Measurements from ENCODE around the gene SIRT3. TPM values are rescaled to one million over a fixed set of nuclear protein-coding genes. Genes with fewer than 3 reads are reported as not detected.
"Not testable (repeated sequence)": the region's sequence is repeated elsewhere in the genome, so short reads cannot be mapped to it uniquely, and the experiment has no call there.

SIRT3 gene
- total RNA-seq, 1 experiment from 2014 or later: 10.8 TPM

DNA sequence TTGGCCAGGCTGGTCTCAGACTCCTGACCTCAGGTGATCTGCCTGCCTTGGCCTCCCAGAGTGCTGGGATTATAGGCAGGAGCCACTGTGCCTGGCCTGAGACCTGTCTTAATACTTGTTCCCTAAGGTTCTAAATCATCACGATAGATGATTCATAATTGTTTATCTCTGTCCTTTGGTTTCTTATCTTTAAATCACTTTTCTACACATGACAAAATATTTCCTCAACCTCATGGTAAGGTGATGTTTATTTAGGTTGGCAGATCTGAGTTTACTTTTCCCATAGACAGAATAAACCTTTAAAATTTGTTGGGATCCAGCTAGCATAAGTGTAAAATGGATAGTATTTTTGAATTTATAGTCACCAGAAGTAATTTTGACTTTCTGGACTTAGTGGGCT lies 4.2 kb upstream of the SIRT3 start:
- DNase-seq (ENCODE audit: low read depth): peak; percentile 16

DNA sequence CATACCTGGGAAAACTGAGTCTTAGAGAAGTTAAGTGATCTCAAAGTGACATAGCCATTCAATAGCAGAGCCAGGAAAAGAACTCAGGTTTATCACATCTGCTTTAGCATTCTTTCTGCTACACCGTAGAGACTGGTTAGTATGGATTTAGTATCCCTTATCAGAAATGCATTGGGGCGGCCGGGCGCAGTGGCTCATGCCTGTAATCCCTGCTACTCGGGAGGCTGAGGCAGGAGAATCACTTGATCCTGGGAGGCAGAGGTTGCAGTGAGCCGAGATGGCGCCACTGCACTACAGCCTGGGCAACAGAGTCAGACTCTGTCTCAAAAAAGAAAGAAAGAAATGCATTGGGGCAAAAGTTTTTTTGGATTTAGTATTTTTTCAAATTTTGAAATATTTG lies 2.2 kb upstream of the SIRT3 start:
- not testable (repeated sequence) for DNase-seq (ENCODE audit: low read depth)

DNA sequence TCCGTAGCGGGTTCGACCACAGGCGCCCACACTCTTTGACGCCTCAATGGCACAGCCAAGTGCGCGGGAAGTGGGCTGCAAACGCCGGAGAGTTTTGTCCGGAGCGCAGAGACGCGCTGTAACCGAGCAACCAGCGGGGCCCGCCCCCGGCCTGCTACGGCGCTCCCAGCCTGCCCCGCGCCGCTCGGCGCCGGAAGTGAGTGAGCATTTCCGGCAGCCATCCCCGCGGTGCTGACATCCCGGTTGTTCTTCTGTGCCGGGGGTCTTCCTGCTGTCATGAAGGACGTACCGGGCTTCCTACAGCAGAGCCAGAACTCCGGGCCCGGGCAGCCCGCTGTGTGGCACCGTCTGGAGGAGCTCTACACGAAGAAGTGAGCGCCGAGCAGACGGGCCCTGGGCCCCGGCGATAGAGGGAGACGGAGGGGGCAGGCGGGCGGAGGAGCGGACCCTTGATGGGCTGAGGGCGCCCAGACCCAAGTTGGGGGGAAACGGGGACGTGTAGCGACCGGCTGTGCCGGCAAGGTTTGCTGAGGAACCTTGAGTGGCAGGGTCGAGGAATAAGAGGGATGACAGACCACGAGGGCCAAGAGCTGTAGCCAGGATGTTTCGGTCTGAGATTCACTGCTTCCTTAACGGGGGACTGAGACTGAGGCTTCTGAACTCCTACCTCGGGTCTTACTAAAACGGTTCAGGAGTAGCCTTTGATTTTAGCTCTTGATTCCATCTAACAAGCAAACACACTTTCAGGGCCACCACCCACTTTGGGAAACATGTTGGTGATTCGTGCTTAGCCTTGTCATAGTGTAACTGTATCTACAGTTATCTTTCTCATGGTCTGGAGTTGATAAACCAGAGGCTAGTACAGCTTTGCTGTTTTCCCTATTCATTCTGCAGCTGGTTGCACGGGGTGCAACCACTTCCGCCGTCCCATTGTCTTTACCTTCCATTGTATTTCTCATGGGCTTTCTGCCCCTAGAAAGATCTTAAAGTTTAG lies 929 bp upstream of the SIRT3 start, which contains the start of gene PSMD13:
PSMD13 (plus strand) TSS at position 203 of the 994 bp plus-strand sequence; CDS start at position 277, 74 bp downstream.
- peak; percentile 86 for DNase-seq (ENCODE audit: low read depth)

DNA sequence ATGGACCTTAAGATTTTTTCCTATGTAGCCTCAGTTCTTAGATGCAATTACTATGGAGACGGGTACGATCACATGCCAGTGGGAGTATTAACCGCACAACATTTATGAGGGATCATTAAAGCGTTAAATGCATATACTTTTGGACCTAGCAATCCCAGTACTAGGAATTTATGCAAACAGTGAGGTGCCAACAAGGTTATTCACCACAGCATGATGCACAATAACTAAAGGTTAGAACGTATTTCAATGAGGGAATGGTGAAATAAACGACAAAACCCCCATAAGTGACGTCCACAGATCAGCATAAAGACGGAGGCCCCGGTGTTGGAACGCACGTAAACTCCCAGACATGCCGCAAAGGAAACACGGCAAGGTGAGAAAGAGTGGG lies 539 bp downstream of the SIRT3 start:
- no peak for DNase-seq (ENCODE audit: low read depth)

DNA sequence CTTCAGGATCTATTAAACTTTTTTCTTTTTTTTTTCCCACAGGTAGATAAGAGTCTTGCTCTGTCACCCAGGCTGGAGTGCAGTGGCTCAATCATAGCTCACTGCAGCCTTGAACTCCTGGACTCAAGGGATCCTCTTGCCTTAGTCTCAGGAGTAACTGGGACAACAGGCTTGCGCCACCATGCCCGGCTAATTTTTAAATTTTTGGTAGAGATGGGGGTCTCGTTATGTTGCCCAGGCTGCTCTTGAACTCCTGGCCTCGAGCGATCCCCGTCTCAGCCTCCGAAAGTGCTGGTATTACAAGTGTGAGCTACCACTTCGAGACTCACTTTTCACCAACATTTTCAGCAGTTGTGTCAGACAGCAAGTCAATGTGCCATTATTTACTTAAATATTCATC lies 962 bp downstream of the SIRT3 start:
- no peak for DNase-seq (ENCODE audit: low read depth)

DNA sequence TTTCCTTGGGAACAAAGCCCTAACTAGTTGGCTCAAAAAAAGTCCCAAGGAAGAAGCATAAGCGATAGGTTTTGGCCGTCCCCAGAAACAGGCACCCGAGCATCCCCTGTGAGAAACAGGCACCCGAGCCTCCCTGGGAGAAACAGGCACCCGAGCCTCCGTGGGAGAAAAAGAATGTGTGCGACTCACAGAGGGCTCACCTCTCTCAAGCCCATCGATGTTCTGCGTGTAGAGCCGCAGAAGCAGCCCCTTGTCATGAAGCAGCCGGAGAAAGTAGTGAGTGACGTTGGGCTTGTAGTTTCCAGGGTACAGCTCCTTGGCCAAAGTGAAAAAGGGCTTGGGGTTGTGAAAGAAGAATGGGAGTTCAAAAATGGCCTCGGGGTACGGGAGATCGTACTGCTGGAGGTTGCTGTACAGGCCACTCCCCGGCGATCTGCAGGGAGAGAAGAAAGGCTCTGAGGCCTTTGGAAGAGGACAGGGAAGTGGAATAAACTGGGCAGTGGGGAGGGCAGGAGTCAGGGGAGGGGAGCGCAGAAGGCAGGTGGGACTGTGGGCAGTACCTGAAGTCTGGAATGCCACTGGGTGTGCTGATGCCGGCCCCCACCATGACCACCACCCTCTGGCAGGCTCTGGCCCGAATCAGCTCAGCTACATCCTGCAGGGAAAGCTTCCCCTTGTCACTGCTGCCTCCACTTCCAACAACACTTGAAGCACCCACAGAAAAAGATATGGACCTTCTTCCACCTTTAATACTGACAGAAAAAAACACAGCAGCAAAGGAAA lies 3.2 kb downstream of the SIRT3 start:
- no peak for DNase-seq (ENCODE audit: low read depth)

DNA sequence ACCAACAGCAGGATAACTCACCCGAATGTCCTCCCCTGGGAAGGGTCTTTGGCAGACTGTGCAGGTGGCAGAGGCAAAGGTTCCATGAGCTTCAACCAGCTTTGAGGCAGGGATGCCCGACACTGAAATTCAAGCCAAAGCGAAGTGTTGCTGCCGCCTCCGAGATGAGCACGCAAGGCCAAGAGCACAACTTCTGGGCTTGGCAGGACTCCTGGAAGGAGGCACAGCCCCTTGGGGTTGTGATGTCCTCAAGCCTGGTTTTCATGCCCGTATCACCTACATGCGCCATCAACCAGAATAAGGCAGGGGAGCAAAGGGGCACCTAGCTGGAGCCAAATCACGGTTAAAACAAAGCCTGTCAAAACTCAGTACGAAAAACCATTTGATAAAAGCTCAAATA lies 5.7 kb downstream of the SIRT3 start:
- no peak for DNase-seq (ENCODE audit: low read depth)

DNA sequence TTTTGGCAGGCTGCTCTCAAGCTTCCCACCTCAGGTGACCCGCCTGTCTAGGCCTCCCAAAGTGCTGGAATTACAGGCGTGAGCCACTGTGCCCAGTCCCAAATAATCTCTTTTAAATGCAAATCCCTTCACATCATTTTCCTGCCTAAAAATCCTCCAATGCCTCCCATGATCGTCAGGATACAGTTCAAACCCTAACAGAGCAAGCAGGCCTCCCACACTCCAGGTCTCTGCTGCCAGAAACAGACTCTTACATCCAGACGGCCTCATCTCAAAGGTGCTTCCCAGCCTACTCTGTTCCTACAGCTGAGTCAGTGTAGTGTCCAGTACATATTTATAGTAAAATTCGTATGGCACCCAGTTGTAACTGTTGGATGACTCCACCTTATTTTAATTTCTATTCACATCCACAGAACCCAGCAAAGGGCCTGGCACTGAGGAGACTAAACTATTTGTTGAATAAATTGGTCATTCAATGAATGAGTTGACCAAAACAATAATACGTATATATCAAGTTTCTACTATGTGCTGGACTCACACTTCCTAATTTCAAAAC lies 8.2 kb downstream of the SIRT3 start:
- no peak for DNase-seq (ENCODE audit: low read depth)

DNA sequence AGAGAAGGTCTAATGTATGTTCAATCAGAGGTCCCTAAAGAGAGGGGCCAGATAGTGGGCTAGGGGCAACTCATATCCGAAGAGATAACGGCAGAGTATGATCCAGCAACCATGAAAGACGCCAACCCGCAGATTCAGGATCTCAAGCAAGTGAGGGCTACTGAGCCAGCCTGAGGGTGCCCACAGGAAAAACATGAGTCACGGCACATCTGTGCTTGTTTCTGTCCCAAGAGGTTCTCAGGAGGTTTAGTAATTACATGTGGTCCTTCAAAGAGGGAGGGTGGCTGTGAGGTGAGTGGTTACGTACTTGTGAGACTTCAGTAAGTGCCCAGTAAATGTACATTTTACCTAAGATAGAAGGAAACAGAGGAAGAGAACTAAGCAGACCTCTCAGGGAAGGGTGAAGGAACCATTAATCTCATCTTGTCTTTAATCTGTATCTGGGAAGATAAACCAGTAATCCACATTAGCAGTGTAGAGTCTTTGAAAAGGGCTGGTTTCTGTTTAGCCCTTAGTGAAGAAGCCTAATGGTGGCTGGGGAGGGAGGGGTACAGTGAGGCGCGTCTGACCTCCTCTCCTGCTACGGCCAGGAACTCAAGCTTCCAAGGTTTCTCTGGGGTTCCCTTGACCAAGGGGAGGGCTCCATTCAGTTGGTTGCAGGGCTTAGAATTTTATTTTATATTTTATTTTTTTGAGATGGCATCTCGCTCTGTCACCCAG lies 10.2 kb downstream of the SIRT3 start:
- DNase-seq (ENCODE audit: low read depth): peak; percentile 41

DNA sequence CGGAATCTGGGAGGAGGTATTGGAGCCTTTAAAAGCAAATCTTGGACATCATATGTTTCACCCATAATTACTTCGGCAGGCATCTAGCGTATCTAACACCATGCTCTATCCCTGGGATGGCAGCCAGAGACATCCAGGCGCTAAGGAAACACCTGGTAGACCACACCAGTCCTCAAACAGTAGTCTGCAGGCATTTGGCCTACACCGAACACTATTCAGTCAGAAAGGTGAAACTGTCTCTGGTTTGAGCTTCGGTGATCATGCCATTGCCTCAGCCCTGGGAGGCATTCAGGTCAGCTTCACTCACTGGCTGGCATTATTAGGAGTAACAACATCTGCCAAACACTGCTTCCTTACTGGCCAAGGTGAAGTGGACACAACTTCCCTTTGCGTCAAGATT lies 11.7 kb downstream of the SIRT3 start:
- no peak for DNase-seq (ENCODE audit: low read depth)

DNA sequence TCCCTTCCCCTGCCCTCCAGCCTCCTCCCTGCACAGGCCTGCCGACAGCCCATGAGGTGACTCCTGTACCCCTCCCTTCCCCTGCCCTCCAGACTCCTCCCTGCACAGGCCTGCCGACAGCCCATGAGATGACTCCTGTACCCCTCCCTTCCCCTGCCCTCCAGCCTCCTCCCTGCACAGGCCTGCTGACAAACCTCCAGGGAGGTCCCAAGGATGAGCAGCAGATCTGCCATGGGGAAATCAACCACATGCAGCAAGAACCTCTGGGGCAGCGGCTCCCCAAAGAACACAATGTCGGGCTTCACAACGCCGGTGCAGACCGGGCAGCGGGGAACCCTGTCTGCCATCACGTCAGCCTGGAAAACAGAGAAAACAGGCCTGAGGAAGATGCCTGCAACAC lies 12.3 kb downstream of the SIRT3 start:
- no peak for DNase-seq (ENCODE audit: low read depth)

DNA sequence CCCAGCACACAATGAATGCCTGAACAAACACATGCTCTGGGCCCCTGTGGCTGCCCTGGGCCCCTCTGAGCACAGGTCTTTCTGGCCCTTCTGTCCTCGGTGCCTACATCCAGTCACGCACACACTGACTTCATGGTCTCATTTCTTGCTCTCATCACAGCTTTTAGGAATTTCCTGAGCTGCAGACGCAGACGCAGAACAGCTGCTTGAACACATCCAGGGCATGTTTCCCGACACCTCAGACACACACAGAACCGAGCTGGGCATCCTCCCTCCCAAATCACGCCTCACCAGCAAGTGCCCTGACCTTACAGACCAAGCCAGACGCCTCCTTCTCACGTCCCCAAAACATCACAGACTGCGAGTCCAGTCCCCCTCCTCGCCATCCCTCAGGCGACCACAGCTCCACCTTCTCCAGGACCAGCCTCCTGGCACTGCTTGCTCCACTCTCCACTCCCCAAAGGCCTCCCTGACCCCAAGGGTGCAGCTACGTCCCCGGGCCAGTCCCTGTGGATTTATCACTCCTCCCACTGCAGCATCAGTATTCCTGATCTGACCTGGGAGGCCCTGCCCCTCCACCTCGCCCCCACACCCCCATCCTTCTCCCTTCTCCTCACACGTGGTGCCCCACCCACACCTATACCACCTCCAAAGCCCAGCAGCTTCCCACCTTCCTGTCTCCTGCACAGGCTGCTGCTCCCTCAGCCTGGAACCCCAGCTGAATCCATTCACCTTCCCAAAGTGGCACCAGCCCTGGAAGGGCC lies 12.9 kb downstream of the SIRT3 start:
- no peak for DNase-seq (ENCODE audit: low read depth)

DNA sequence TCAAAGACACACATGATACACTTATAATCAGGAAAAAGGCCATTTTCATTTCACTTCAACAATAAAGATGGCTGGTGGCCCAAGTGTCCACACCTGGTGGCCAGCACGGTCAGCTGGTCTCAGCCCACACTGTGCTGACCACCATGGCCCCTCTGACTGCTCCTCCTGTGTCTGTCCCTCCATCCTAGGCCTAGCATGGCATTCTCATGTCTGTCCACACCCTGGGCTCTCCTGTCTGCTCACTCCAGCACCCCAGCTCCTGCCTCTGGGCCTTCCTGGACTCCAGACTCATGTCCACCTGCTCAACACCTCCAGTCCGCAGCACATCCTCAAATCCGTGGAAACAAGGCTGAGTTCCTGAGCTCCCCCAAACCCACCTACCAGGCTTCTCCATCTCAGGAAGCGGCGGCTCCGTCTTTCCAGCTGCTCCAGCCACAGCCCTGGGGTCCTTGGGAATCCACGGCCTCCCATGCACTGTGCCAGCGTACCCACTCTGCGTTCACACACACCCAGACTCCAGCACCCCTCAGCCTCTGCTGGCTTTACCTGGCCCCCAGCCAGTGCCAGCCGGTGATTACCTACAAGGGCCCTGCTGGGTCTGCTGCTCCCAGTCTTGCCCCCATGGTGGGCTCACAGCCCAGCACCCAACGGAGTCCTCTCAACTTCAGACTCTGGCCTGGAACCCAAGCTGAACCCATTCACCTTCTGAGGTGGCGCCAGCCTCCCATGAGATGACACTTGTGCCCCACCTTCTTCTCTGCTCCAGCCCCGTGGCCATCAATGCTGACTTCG lies 13.9 kb downstream of the SIRT3 start:
- no peak for DNase-seq (ENCODE audit: low read depth)

DNA sequence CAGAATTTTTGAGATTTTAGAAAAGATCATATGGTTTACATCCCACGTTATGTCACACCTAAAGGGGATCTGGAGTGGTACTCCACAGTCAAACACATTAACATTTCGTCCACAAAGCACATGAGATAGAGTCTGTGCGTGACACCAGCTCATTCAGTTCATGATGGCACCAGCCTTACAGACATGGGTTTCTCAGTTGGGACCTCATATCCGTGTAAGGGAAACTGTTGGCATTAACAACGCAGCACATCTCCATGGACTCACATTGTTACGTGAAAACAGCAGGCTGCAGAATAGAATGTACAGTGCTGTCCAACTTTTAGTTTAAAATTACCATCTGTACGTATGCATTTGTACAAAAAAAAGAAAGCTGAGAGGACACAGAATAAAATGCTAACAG lies 14.6 kb downstream of the SIRT3 start:
- DNase-seq (ENCODE audit: low read depth): no peak

DNA sequence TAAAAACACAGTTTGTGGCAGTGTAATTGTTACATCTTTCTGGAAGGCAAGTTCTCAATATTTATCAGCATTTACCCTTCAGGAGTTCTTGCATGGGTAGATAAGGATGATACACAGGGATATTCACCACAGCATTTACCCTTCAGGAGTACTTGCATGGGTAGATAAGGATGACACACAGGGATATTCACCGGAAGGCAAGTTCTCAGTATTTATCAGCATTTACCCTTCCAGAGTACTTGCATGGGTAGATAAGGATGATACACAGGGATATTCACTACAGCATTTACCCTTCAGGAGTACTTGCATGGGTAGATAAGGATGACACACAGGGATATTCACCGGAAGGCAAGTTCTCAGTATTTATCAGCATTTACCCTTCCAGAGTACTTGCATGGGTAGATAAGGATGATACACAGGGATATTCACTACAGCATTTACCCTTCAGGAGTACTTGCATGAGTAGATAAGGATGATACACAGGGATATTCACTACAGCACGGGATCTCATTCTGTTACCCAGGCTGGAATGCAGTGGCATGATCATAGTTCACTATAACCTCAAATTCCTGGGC lies 15.4 kb downstream of the SIRT3 start:
- DNase-seq (ENCODE audit: low read depth): not testable (repeated sequence)

DNA sequence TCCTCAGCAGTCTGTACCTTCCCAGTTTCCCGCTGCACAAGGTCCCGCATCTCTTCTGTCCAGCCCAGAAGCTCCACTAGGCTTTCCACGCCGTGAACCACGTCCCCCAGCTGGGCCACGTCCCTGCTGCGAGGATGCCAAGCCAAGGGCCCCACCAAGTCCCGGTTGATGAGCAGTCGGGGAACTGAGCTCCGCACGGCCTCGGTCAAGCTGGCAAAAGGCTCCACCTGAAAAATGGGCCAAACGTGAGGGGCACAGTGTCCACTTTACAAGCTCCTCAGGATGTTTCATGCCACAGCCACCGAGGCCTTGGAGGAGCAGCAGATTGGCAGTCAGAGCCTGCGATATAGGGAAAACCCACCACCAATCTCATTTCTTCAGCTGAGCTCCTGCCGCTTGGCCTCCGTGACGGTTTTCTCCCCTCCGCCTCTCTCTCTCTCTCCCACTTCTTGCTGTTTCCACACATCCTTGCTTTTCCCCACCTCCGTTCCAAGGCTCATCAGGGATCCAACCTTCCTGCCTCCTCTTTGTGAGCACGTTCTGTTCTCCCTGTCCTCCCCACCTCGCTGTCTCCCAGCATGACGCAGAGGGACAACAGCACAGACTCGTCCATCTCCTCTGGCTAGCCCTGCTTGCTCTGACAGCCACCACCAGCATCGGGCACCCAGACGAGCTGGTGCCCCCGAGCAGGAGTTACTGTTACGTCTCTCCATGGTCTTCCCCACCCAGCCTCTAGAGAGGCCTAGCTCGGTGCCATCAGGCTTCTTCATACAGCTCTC lies 17.1 kb downstream of the SIRT3 start:
- DNase-seq (ENCODE audit: low read depth): no peak

DNA sequence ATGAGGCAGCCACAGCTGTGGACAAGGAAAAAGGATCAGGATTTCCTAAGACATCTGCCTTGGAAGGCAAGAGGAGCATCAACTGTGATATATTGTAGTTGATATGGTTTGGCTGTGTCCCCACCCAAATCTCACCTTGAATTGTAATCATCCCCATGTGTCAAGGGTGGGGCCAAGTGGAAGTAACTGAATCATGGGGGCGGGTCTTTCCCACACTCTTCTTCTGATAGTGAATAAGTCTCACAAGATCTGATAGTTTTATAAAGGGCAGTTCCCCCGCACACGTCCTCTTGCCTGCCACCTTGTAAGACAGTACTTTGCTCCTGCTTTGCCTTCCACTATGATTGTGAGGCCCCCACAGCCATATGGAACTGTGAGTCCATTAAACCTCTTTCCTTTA lies 18.4 kb downstream of the SIRT3 start:
- no peak for DNase-seq (ENCODE audit: low read depth)

DNA sequence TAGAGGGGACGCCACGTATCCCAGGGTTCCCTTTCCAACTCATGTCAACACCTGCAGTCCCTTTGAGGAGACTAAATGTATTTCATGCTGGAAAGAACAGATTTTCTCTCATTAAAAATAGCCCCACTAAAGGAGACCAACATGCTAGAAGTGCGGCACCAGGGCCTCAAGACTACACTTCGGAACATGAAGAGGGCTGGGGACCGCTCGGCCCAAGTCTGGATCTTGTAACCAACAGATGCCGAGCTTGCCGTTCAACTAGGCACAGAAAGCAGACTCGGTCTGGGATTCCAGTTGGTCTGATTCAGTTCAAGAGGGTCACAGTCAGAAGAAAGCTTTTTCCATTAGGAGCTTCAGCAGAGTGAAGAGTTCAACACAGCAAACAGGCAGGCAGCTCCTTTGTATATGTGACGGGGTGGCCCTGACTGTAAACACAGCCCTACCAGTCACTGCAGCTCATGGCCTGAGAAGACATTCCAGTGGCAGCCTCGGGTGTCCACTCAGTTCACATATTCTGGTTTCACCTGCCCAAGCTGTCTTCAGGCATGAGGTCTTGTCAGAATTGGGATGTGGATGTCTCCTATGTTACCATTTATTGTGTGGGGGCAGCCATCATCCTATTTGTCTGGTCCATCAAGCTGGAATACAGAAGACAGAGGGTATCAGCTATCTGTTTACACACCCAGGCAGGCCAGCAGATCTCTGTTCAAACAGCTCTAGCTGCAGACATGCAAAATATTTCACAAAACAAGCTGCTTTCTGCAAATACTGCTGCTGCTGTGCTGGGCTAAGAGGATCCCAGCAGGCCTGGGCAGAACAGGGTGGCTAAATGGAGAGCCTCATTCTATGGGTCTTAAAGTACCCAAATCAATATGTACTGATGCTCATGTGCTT lies 19.8 kb downstream of the SIRT3 start:
- no peak for DNase-seq (ENCODE audit: low read depth)
